ENCODE results near the gene FA2H.
"Not testable (repeated sequence)": the region's sequence is repeated elsewhere in the genome, so short reads cannot be mapped to it uniquely, and the experiment has no call there.

FA2H gene

GRCh38 chr16:74800216-74800871, 25.7 kb upstream of the FA2H start:
- TF ChIP-seq CTCF (IDR thresholded peaks at IDR 0.05; ENCODE audit: insufficient read depth, low read length, missing control alignments): no peak
- ChIA-PET CTCF (no interaction called here), POLR2A (no interaction called here)
- H3K4me3 ChIP-seq (ENCODE audit: low read depth, low read length): no peak overlapping the region
- DNase-seq (ENCODE audit: low read depth, low spot score): no peak

GRCh38 chr16:74797414-74797813, 22.8 kb upstream of the FA2H start:
- POLR2A ChIA-PET: no interaction called here
- no peak for DNase-seq (ENCODE audit: low read depth, low spot score)
- H3K4me3 ChIP-seq (ENCODE audit: low read depth, low read length): no peak overlapping the region
- CTCF ChIA-PET: interaction anchor here (1.6 to 4.4 kb wide), 2 partner anchors 10 to 15 kb away, joined by 4 to 23 read pairs; no protein-coding TSS in a partner anchor
- TF ChIP-seq CTCF (IDR thresholded peaks at IDR 0.05; ENCODE audit: insufficient read depth, low read length, missing control alignments): no peak

GRCh38 chr16:74795104-74795503, 20.5 kb upstream of the FA2H start:
- ChIA-PET POLR2A (no interaction called here), CTCF (interaction anchor here (1.1 to 4.4 kb wide), 2 partner anchors 17 to 64 kb away, joined by 4 to 23 read pairs; no protein-coding TSS in a partner anchor)
- H3K4me3 ChIP-seq (ENCODE audit: low read depth, low read length): no peak overlapping the region
- DNase-seq (ENCODE audit: low read depth, low spot score): no peak
- TF ChIP-seq CTCF (IDR thresholded peaks at IDR 0.05; ENCODE audit: insufficient read depth, low read length, missing control alignments): no peak

GRCh38 chr16:74794668-74795067, 20.0 kb upstream of the FA2H start:
- no peak for DNase-seq (ENCODE audit: low read depth, low spot score)
- ChIA-PET POLR2A (no interaction called here), CTCF (interaction anchor here (1.1 kb wide), 1 partner anchor 65 kb away, joined by 4 read pairs; no protein-coding TSS in a partner anchor)
- H3K4me3 ChIP-seq (ENCODE audit: low read depth, low read length): no peak overlapping the region
- no peak for TF ChIP-seq CTCF (IDR thresholded peaks at IDR 0.05; ENCODE audit: insufficient read depth, low read length, missing control alignments)

GRCh38 chr16:74793571-74793970, 19.0 kb upstream of the FA2H start:
- TF ChIP-seq CTCF (IDR thresholded peaks at IDR 0.05; ENCODE audit: insufficient read depth, low read length, missing control alignments): no peak
- H3K4me3 ChIP-seq (ENCODE audit: low read depth, low read length): no peak overlapping the region
- CTCF ChIA-PET: no interaction called here
- no peak for DNase-seq (ENCODE audit: low read depth, low spot score)
- POLR2A ChIA-PET: no interaction called here

GRCh38 chr16:74792225-74792624, 17.6 kb upstream of the FA2H start:
- ChIA-PET POLR2A (no interaction called here), CTCF (no interaction called here)
- TF ChIP-seq CTCF (IDR thresholded peaks at IDR 0.05; ENCODE audit: insufficient read depth, low read length, missing control alignments): no peak
- DNase-seq (ENCODE audit: low read depth, low spot score): no peak
- H3K4me3 ChIP-seq (ENCODE audit: low read depth, low read length): no peak overlapping the region

GRCh38 chr16:74791749-74792148, 17.1 kb upstream of the FA2H start:
- POLR2A ChIA-PET; CTCF ChIA-PET; DNase-seq (ENCODE audit: low read depth, low spot score); H3K4me3 ChIP-seq (ENCODE audit: low read depth, low read length): not testable (repeated sequence)

Data from AG04449 (cell line).